ENCODE data around the gene VPS26A. TPM values are rescaled to one million over a fixed set of nuclear protein-coding genes. Genes with fewer than 3 reads are reported as not detected.

The VPS26A gene
- total RNA-seq, 4 donors from 2014 or later, result 31.8 to 47.3 (median 38.4) TPM

- peaks cover 19 to 21% (median 20%) of the 10 kb centered on the region in 4 donors for H3K4me1 ChIP-seq
- WGBS, result 85% methylated on average over 2 of the region's 2 CpGs
- peaks cover 8 to 19% (median 14%) of the 10 kb centered on the region in 4 donors for H3K36me3 ChIP-seq
- DNase-seq (ENCODE audit: extremely low spot score), result no peak
- H3K27ac ChIP-seq (replicated peaks in 1 of 4), result no peak overlapping the region
- TF ChIP-seq POLR2AphosphoS5 (IDR thresholded peaks at IDR 0.05), result no peak
- no peak for TF ChIP-seq CTCF (IDR thresholded peaks at IDR 0.05)
- TF ChIP-seq POLR2A (IDR thresholded peaks at IDR 0.05; ENCODE audit: low read depth), result no peak
- intact Hi-C loops (cut with DNase I), result no loop called here
- H3K9me3 ChIP-seq, result no peaks in the 10 kb centered on the region
- no peaks in the 10 kb centered on the region for H3K27me3 ChIP-seq
- H3K4me3 ChIP-seq, result no peak overlapping the region
Observed at GRCh38 chr10:69176823-69177222, 52.8 kb downstream of the VPS26A start.

GRCh38 chr10:69179089-69179742 lies 55.2 kb downstream of the VPS26A start:
- 39% methylated on average over 21 of the region's 21 CpGs for WGBS
- H3K4me3 ChIP-seq, result peak overlapping the region; percentile 75 to 97 (median 84)
- peaks cover 31 to 38% (median 33%) of the 10 kb centered on the region in 4 donors for H3K4me1 ChIP-seq
- peaks cover 0 to 15% (median 7%) of the 10 kb centered on the region in 4 donors for H3K36me3 ChIP-seq
- TF ChIP-seq EP300 (IDR thresholded peaks at IDR 0.05) (no peak), CTCF (IDR thresholded peaks at IDR 0.05) (no peak), POLR2AphosphoS5 (IDR thresholded peaks at IDR 0.05) (no peak), POLR2A (IDR thresholded peaks at IDR 0.05; ENCODE audit: low read depth) (no peak)
- H3K9me3 ChIP-seq, result no peaks in the 10 kb centered on the region
- peak overlapping the region; percentile 82 to 92 (median 87) for H3K27ac ChIP-seq (replicated peaks in 1 of 4)
- intact Hi-C loops (cut with DNase I), result no loop called here
- no peaks in the 10 kb centered on the region for H3K27me3 ChIP-seq
- no peak for DNase-seq (ENCODE audit: extremely low spot score)

- peak; percentile 97 for DNase-seq (ENCODE audit: extremely low spot score)
- Histone ChIP-seq H3K4me3 (peak within 1 kb of the TSS; percentile 75 to 97 (median 84)), H3K27me3 (no peaks in the 10 kb centered on the region), H3K9me3 (no peaks in the 10 kb centered on the region), H3K4me1 (peaks cover 31 to 38% (median 33%) of the 10 kb centered on the region in 4 donors), H3K36me3 (peaks cover 0 to 20% (median 7%) of the 10 kb centered on the region in 4 donors), H3K27ac (replicated peaks in 1 of 4) (peak within 1 kb of the TSS; percentile 82 to 92 (median 87))
- TF ChIP-seq POLR2AphosphoS5 (IDR thresholded peaks at IDR 0.05) (peak; percentile 92 to 95), CTCF (IDR thresholded peaks at IDR 0.05) (peak in 1 of 3 experiments; percentile 19), POLR2A (IDR thresholded peaks at IDR 0.05; ENCODE audit: low read depth) (peak; percentile 81), EP300 (IDR thresholded peaks at IDR 0.05) (no peak)
- intact Hi-C loops (cut with DNase I), result loop anchor here (5.0 to 10.0 kb wide), 2 partner anchors 58 to 195 kb away; partner anchors contain the start of genes KIFBP and VPS26A
- under 1% methylated on average over 40 of the region's 44 CpGs for WGBS
Observed at GRCh38 chr10:69179743-69180524, 56.0 kb downstream of the VPS26A start, which contains the start of gene SUPV3L1. SUPV3L1 (plus strand) TSS chr10:69180234; CDS start chr10:69180292, 58 bp downstream.

GRCh38 chr10:69180525-69181204 lies 56.7 kb downstream of the VPS26A start:
- no peak for TF ChIP-seq EP300 (IDR thresholded peaks at IDR 0.05)
- no peak for TF ChIP-seq CTCF (IDR thresholded peaks at IDR 0.05)
- no peak for TF ChIP-seq POLR2A (IDR thresholded peaks at IDR 0.05; ENCODE audit: low read depth)
- no peak for TF ChIP-seq POLR2AphosphoS5 (IDR thresholded peaks at IDR 0.05)
- H3K4me3 ChIP-seq, result peak overlapping the region; percentile 75 to 97 (median 84)
- peaks cover 1 to 23% (median 7%) of the 10 kb centered on the region in 4 donors for H3K36me3 ChIP-seq
- H3K27ac ChIP-seq (replicated peaks in 1 of 4), result peak overlapping the region; percentile 82 to 92 (median 87)
- WGBS, result 6% methylated on average over 18 of the region's 29 CpGs
- H3K9me3 ChIP-seq, result no peaks in the 10 kb centered on the region
- DNase-seq (ENCODE audit: extremely low spot score), result no peak
- H3K4me1 ChIP-seq, result peaks cover 31 to 38% (median 33%) of the 10 kb centered on the region in 4 donors
- intact Hi-C loops (cut with DNase I), result loop anchor here (5.0 to 10.0 kb wide), 2 partner anchors 58 to 196 kb away; partner anchors contain the start of genes KIFBP and VPS26A
- H3K27me3 ChIP-seq, result no peaks in the 10 kb centered on the region

Data from esophagus muscularis mucosa (tissue), 4 donors.